ENCODE data around the gene GLP1R. TPM values are rescaled to one million over a fixed set of nuclear protein-coding genes. Genes with fewer than 3 reads are reported as not detected.
"Not testable (repeated sequence)": the region's sequence is repeated elsewhere in the genome, so short reads cannot be mapped to it uniquely, and the experiment has no call there.

Gene GLP1R
- total RNA-seq, 1 experiment from 2014 or later, result 0.85 TPM

DNA sequence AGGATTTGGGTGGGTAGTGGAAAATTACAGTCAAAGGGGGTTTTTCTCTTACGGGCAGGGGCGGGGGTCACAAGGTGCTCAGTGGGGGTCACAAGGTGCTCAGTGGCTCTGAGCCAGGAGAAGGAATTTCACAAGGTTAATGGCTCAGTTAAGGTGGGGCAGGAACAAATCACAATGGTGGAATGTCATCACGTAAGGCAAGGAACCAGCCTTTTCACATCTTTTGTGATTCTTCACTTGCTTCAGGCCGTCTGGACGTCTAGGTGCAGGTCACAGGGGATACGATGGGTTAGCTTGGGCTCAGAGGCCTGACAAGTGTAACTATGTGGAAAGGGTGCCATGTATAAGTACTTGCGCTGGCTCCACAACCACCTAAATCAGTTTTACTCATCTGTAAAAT lies 87.6 kb downstream of the GLP1R start:
- H3K4me2 ChIP-seq (ENCODE audit: insufficient read depth, insufficient read length, low read length); DNase-seq; H4K20me1 ChIP-seq (ENCODE audit: control insufficient read depth, insufficient read depth, insufficient read length); H3K9me3 Mint-ChIP-seq; H4K8ac ChIP-seq (replicated peaks; ENCODE audit: insufficient read length, low read depth, low read length); H3K27ac Mint-ChIP-seq; H2BK20ac ChIP-seq (ENCODE audit: low read depth, low read length, poor library complexity, severe bottlenecking); H3K79me1 ChIP-seq (ENCODE audit: insufficient read depth, low read depth, low read length, poor library complexity, severe bottlenecking); H3K9me3 ChIP-seq (ENCODE audit: control insufficient read depth, low read depth, low read length); H3T11ph ChIP-seq (ENCODE audit: low read length); H3K79me2 ChIP-seq (ENCODE audit: insufficient read depth, low read length); H3K27me3 ChIP-seq (ENCODE audit: insufficient read depth, low read length); H2BK12ac ChIP-seq (ENCODE audit: insufficient read length, low read depth, low read length); H3K14ac ChIP-seq (ENCODE audit: insufficient read depth, low read length); H3K9ac ChIP-seq (ENCODE audit: extremely low read depth, insufficient read length, low read length); H3K27ac ChIP-seq (ENCODE audit: insufficient read length, low read depth, low read length); H2AFZ ChIP-seq (ENCODE audit: low read length); H4K91ac ChIP-seq (ENCODE audit: insufficient read length, low read depth, low read length); H3K23ac ChIP-seq (ENCODE audit: insufficient read length, low read depth, low read length); H3K56ac ChIP-seq (ENCODE audit: insufficient read length, low read depth, low read length); H2BK120ac ChIP-seq (ENCODE audit: low read depth, low read length, poor library complexity, severe bottlenecking); H4K5ac ChIP-seq (ENCODE audit: insufficient read length, low read depth, low read length); H3K4me1 ChIP-seq (ENCODE audit: insufficient read depth, low read length); H2AK5ac ChIP-seq (ENCODE audit: insufficient read length, low read length); H2BK5ac ChIP-seq (ENCODE audit: insufficient read length, low read length); H3K36me3 Mint-ChIP-seq (ENCODE audit: insufficient read depth in 1 of 3, low read depth in 3 of 3); H3K18ac ChIP-seq (ENCODE audit: insufficient read length, low read depth, low read length); H3K27me3 Mint-ChIP-seq (ENCODE audit: low read depth); H3K4me3 Mint-ChIP-seq; H2BK15ac ChIP-seq (ENCODE audit: low read depth, low read length); H3K23me2 ChIP-seq (ENCODE audit: insufficient read length, low read depth, low read length, poor library complexity, severe bottlenecking); H3K4ac ChIP-seq (ENCODE audit: low read depth, low read length): not testable (repeated sequence)
- peaks cover 17 to 20% of the 10 kb centered on the region in 2 experiments for H3K4me1 Mint-ChIP-seq
- WGBS (ENCODE audit: extremely low coverage, insufficient read length, low lambda C conversion rate), result no CpG with 5 or more reads among the region's 7 CpGs
